K562 (cell line): ENCODE data around the gene MOG. TPM values are rescaled to one million over a fixed set of nuclear protein-coding genes. Genes with fewer than 3 reads are reported as not detected.

Source experiments
- BCOR ChIP-seq: fragments of 450-650 bp; IDR thresholded peaks from 2 replicates; pipeline ENCODE4 v1.6.1; 2016
- NR2F6 ChIP-seq: fragments of 450-650 bp; formaldehyde crosslinking; IDR thresholded peaks from 2 replicates; pipeline ENCODE4 v1.4.0; 2020; ENCODE audit warnings: mild to moderate bottlenecking
- POLR2G ChIP-seq: fragments of 200-400 bp; formaldehyde crosslinking; IDR thresholded peaks from 2 replicates; pipeline ENCODE4 v1.6.1; 2017; ENCODE audit warnings: low read depth, mild to moderate bottlenecking, antibody characterized with exemption, low read length, moderate library complexity
- RBFOX2 ChIP-seq: fragments of 200-400 bp; formaldehyde crosslinking; IDR thresholded peaks from 2 replicates; pipeline ENCODE4 v1.6.1; 2017; ENCODE audit warnings: low read depth, mild to moderate bottlenecking, low read length, moderate library complexity
- THRAP3 ChIP-seq: fragments of 450-650 bp; IDR thresholded peaks from 2 replicates; pipeline ENCODE4 v1.6.1; 2016; ENCODE audit warnings: mild to moderate bottlenecking, inconsistent platforms, borderline replicate concordance
- ZNF445 ChIP-seq: fragments of 250-450 bp; sonication (Bioruptor Pico); IDR thresholded peaks from 2 replicates; pipeline ENCODE4 v1.4.0; 2020; ENCODE audit warnings: low read depth, mild to moderate bottlenecking, moderate library complexity
- polyA plus RNA-seq, 8 experiments: library from polyadenylated mRNA; depleted of rRNA in 4 of 8; stranded (reverse) in 5 of 8; unstranded in 3 of 8; fragments of >200 nt; fragmentation: Nextera tagmentation in 2 of 8; fragmentation: Illumina TruSeq in 1 of 8; extraction: Ambion mirVana in 2 of 8; extraction: Trizol in 1 of 8; gene quantifications; 2 replicates each; pipeline versions ENCODE4 v1.2.1 to v1.2.3, GENCODE V29; 2011 to 2014; ENCODE audit warnings: inconsistent platforms in 1 of 8, missing spikeins in 1 of 8
- total RNA-seq, 7 experiments: library from RNA; depleted of rRNA in 6 of 7; stranded (reverse); fragments of >200 nt in 6 of 7; fragmentation: Illumina TruSeq in 2 of 7; extraction: Trizol in 2 of 7; gene quantifications; 2 replicates each; pipeline versions ENCODE4 v1.2.1 to v1.2.3, GENCODE V29; 2011 to 2021; ENCODE audit warnings: low replicate concordance in 1 of 7
- TF ChIP-seq, protein P1 (sequence below), 3 experiments: fragments of 200-800 bp in 1 of 3; sonication (Bioruptor generic) in 1 of 3; sonication (generic) in 1 of 3; formaldehyde crosslinking in 1 of 3; IDR thresholded peaks; 2 replicates each; pipeline versions ENCODE4 v1.6.1 to v1.8.0; 2016 to 2022; ENCODE audit warnings: mild to moderate bottlenecking in 2 of 3, missing compliant biosample characterization in 2 of 3, missing genetic modification characterization in 2 of 3, missing genetic modification reagents in 1 of 3
- TF ChIP-seq, protein P2 (sequence below), 3 experiments: fragments of 200-800 bp in 1 of 3; fragments of 250-450 bp in 1 of 3; fragments of 450-650 bp in 1 of 3; sonication (Bioruptor Pico) in 1 of 3; sonication (Bioruptor generic) in 1 of 3; formaldehyde crosslinking in 1 of 3; IDR thresholded peaks; 2 replicates each; pipeline versions ENCODE4 v1.6.1 to v1.8.0; 2016 to 2022; ENCODE audit warnings: mild to moderate bottlenecking in 2 of 3, missing genetic modification characterization in 2 of 3, missing compliant biosample characterization in 1 of 3, moderate library complexity in 1 of 3

The MOG gene
- total and polyA plus RNA-seq, 9 of the 15 experiments (the other 6 are each of a cell fraction or from before 2014, with no cell fraction given): not detected

DNA sequence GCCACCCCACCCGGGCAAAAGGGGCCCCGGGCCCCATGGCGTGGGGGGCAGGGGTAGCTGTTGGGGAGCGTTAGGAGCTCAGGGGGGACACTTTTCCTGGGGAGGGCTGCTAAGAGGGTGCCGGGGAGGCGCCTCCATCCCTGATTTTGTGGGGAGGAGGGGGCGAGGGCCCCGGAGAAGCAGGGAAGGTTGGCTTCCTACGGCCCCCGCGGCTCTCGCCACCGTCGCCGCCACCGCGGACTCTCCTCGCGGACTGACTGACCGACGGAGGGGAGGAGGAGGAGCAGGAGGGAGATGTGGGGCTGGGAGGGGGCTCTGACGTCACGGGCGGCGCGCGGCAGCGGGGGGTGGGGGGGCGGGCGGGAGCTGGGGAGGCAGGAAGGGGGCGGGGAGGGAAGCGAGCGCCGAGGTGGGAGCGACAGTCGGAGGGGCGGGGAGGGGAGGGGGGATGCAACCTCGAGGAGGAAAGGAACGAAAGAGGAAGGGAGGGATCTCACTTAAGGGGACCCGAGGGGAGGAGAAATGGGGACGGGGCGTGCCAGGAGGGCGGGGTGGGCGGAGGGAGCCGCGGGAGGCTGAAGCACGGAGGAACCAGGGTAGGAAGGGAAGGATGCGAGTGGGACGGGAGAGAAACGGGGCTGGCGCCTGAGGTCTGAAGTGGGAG is 29.0 kb upstream of the MOG start (continued):
- TF ChIP-seq, protein P1, sequence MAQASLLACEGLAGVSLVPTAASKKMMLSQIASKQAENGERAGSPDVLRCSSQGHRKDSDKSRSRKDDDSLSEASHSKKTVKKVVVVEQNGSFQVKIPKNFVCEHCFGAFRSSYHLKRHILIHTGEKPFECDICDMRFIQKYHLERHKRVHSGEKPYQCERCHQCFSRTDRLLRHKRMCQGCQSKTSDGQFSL (CRISPR knock-in tag; IDR thresholded peaks at IDR 0.05): no peak
- TF ChIP-seq, protein P1 (tag; IDR thresholded peaks at IDR 0.05): peak in 1 of 2 experiments; percentile 77; a peak in 1 of 4 replicates
- TF ChIP-seq, protein P2, sequence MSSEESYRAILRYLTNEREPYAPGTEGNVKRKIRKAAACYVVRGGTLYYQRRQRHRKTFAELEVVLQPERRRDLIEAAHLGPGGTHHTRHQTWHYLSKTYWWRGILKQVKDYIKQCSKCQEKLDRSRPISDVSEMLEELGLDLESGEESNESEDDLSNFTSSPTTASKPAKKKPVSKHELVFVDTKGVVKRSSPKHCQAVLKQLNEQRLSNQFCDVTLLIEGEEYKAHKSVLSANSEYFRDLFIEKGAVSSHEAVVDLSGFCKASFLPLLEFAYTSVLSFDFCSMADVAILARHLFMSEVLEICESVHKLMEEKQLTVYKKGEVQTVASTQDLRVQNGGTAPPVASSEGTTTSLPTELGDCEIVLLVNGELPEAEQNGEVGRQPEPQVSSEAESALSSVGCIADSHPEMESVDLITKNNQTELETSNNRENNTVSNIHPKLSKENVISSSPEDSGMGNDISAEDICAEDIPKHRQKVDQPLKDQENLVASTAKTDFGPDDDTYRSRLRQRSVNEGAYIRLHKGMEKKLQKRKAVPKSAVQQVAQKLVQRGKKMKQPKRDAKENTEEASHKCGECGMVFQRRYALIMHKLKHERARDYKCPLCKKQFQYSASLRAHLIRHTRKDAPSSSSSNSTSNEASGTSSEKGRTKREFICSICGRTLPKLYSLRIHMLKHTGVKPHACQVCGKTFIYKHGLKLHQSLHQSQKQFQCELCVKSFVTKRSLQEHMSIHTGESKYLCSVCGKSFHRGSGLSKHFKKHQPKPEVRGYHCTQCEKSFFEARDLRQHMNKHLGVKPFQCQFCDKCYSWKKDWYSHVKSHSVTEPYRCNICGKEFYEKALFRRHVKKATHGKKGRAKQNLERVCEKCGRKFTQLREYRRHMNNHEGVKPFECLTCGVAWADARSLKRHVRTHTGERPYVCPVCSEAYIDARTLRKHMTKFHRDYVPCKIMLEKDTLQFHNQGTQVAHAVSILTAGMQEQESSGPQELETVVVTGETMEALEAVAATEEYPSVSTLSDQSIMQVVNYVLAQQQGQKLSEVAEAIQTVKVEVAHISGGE (CRISPR knock-in tag; IDR thresholded peaks at IDR 0.05): peak in 1 of 3 experiments; percentile 53; a peak in 2 of 6 replicates
- TF ChIP-seq NR2F6 (no peak), RBFOX2 (peak; percentile 87), BCOR (peak; percentile 9; the same call in 1 of the 2 replicates), POLR2G (peak; percentile 95), THRAP3 (no peak), ZNF445 (CRISPR knock-in tag) (no peak)
